Endothelial cell of umbilical vein (primary cell): ENCODE data around the gene ADAM22. TPM values are rescaled to one million over a fixed set of nuclear protein-coding genes. Genes with fewer than 3 reads are reported as not detected.

Experiments used
- BruUV-seq: library from RNA; stranded (reverse); fragments of 400-500 nt; replicated peaks from 2 replicates; lab custom pipeline; 2021; lab: Mats Ljungman, UMichigan
- CTCF ChIA-PET: fragments of 300-600, 350-600 bp; sonication (Branson Sonifier 250); formaldehyde crosslinking; loops from one replicate; lab custom pipeline; 2021; ENCODE audit warnings: antibody characterized with exemption, inconsistent platforms; lab: Charles Lee
- POLR2A ChIA-PET: fragments of 300-600, 350-600 bp; sonication (Branson Sonifier 250); formaldehyde crosslinking; loops from one replicate; lab custom pipeline; 2021; ENCODE audit warnings: antibody characterized with exemption, inconsistent platforms; lab: Charles Lee
- DNase-seq: peaks from one replicate; pipeline ENCODE4 v3.0.0-alpha.2; 2011; ENCODE audit warnings: low read depth, low spot score
- FAIRE-seq: peaks from 2 replicates; lab custom pipeline; 2011; peaks lifted over from hg19 to GRCh38; lab: Jason Lieb, UNC
- H2AFZ ChIP-seq: 2 replicates; pipeline ENCODE4 v1.6.0; 2012; ENCODE audit warnings: low read depth, low read length, control low read depth, inconsistent platforms
- H3K27ac ChIP-seq: 2 replicates; pipeline ENCODE4 v1.5.1; 2011; ENCODE audit warnings: low read depth, mild to moderate bottlenecking, control low read depth, low read length, moderate library complexity; ENCODE audit not compliant: insufficient read depth
- H3K27me3 ChIP-seq, 2 experiments: 2 replicates each; pipeline versions ENCODE4 v1.6.0 to v1.6.1; 2011; ENCODE audit warnings: low read length in 2 of 2, mixed read lengths in 1 of 2; ENCODE audit not compliant: control insufficient read depth in 2 of 2, insufficient read depth in 2 of 2
- H3K36me3 ChIP-seq, 2 experiments: 2 replicates in 1 of 2; 3 replicates in 1 of 2; pipeline ENCODE4 v1.5.1; 2011; ENCODE audit warnings: low read length in 2 of 2, mild to moderate bottlenecking in 1 of 2, moderate library complexity in 1 of 2; ENCODE audit not compliant: control insufficient read depth in 2 of 2, insufficient read depth in 2 of 2; ENCODE audit errors: extremely low read depth in 1 of 2
- H3K4me1 ChIP-seq: 3 replicates; pipeline ENCODE4 v1.5.1; 2011; ENCODE audit warnings: mild to moderate bottlenecking, low read length; ENCODE audit not compliant: control insufficient read depth, insufficient read depth; ENCODE audit errors: extremely low read depth
- H3K4me2 ChIP-seq: 2 replicates; pipeline ENCODE4 v1.6.1; 2011; ENCODE audit warnings: low read length, control low read depth, mixed read lengths; ENCODE audit not compliant: insufficient read depth
- H3K4me3 ChIP-seq, 3 experiments: fragments of 200-600 bp in 1 of 3; sonication (generic), shearing (Covaris generic) in 1 of 3; replicated peaks in 1 of 3; 2 replicates each; pipeline ENCODE4 v1.5.1; 2011 to 2016; ENCODE audit warnings: control low read depth in 3 of 3, low read length in 3 of 3, mild to moderate bottlenecking in 2 of 3, inconsistent platforms in 1 of 3, low read depth in 1 of 3, moderate library complexity in 1 of 3; ENCODE audit not compliant: insufficient read depth in 1 of 3
- H3K79me2 ChIP-seq: 2 replicates; pipeline ENCODE4 v1.6.0; 2012; ENCODE audit warnings: low read length, inconsistent platforms; ENCODE audit not compliant: control insufficient read depth, insufficient read depth
- H3K9ac ChIP-seq: replicated peaks from 2 replicates; pipeline ENCODE3; 2011; ENCODE audit warnings: low read length, control low read depth; ENCODE audit not compliant: insufficient read depth; ENCODE audit errors: extremely low read depth
- H3K9me1 ChIP-seq: replicated peaks from 3 replicates; pipeline ENCODE4 v1.6.0; 2011; ENCODE audit warnings: mild to moderate bottlenecking, low read length; ENCODE audit not compliant: control insufficient read depth, insufficient read depth; ENCODE audit errors: extremely low read depth
- H3K9me3 ChIP-seq: replicated peaks from 2 replicates; pipeline ENCODE4 v1.5.1; 2012; ENCODE audit warnings: low read length, inconsistent platforms; ENCODE audit not compliant: control insufficient read depth, insufficient read depth
- H4K20me1 ChIP-seq: replicated peaks from 2 replicates; pipeline ENCODE3; 2011; ENCODE audit warnings: mild to moderate bottlenecking, low read length; ENCODE audit not compliant: control insufficient read depth, insufficient read depth; ENCODE audit errors: extremely low read depth
- CTCF ChIP-seq, 2 donors: IDR thresholded peaks; 1 replicate in 1 of 2; 2 replicates in 1 of 2; pipeline ENCODE4 v1.5.1; 2011; ENCODE audit warnings: low read length in 2 of 2, mild to moderate bottlenecking in 2 of 2, moderate library complexity in 2 of 2, control low read depth in 1 of 2, inconsistent platforms in 1 of 2, low read depth in 1 of 2; ENCODE audit not compliant: insufficient read depth in 1 of 2; ENCODE audit errors: extremely low read depth in 1 of 2
- EZH2 ChIP-seq: IDR thresholded peaks from 2 replicates; pipeline ENCODE4 v1.6.1; 2012; ENCODE audit warnings: borderline replicate concordance, low read depth, mild to moderate bottlenecking, moderate library complexity, low read length, inconsistent platforms; ENCODE audit not compliant: severe bottlenecking
- FOS ChIP-seq: IDR thresholded peaks from 2 replicates; pipeline ENCODE4 v1.6.1; 2011; ENCODE audit warnings: mild to moderate bottlenecking, low read length, moderate library complexity, borderline replicate concordance; ENCODE audit not compliant: insufficient read depth
- GATA2 ChIP-seq: IDR thresholded peaks from 2 replicates; pipeline ENCODE4 v1.7.0; 2011; ENCODE audit warnings: low read depth, mild to moderate bottlenecking, moderate library complexity, mixed read lengths, low read length; ENCODE audit not compliant: insufficient read length, insufficient read depth
- JUN ChIP-seq: IDR thresholded peaks from 2 replicates; pipeline ENCODE4 v1.6.1; 2011; ENCODE audit warnings: borderline replicate concordance, low read depth; ENCODE audit not compliant: insufficient read length, insufficient read depth
- MAX ChIP-seq: IDR thresholded peaks from 2 replicates; pipeline ENCODE4 v1.6.1; 2011; ENCODE audit not compliant: insufficient read depth, insufficient read length
- MYC ChIP-seq: IDR thresholded peaks from one replicate; pipeline ENCODE4 v1.6.1; 2011; ENCODE audit warnings: mild to moderate bottlenecking, low read depth, low read length
- POLR2A ChIP-seq: IDR thresholded peaks from 2 replicates; pipeline ENCODE4 v1.6.1; 2012; ENCODE audit warnings: low read depth, mild to moderate bottlenecking, control low read depth, low read length
- POLR2AphosphoS5 ChIP-seq: IDR thresholded peaks from 2 replicates; pipeline ENCODE4 v1.6.1; 2012; ENCODE audit warnings: low read depth, mild to moderate bottlenecking, control low read depth, low read length, moderate library complexity; ENCODE audit not compliant: insufficient read depth
- dilution Hi-C: fragments of 300-500 bp; cut with MboI; formaldehyde crosslinking; loops from one replicate; pipeline ENCODE4 v1.15.0; 2019; ENCODE audit warnings: low sequenced_read_pairs; ENCODE audit not compliant: extremely low pct_ligation_motif_present
- intact Hi-C: fragments of 100-400 bp; cut with micrococcal nuclease; formaldehyde crosslinking; loops from one replicate; pipeline ENCODE4 v1.10.0; 2022
- polyA plus RNA-seq, 4 experiments: library from polyadenylated mRNA; depleted of rRNA in 3 of 4; stranded (reverse) in 3 of 4; unstranded in 1 of 4; fragments of >200 nt; gene quantifications; 2 replicates each; pipeline versions ENCODE4 v1.2.1 to v1.2.3, GENCODE V29; 2011 to 2012; ENCODE audit warnings: missing spikeins in 1 of 4
- total RNA-seq: library from RNA; stranded (reverse); gene quantifications from 2 replicates; pipeline ENCODE4 v1.2.3, GENCODE V29; 2021

Gene ADAM22
- total and polyA plus RNA-seq, 2 donors (not counting 3 experiments of a cell fraction or from before 2014, with no cell fraction given): 0.33 to 0.53 TPM

GRCh38 chr7:88224601-88225275, 290.7 kb downstream of the ADAM22 start:
- POLR2A ChIA-PET: no interaction called here
- H3K4me2 ChIP-seq: no peak overlapping the region
- intact Hi-C loops: loop anchor here (5.0 kb wide), 1 partner anchor 173 kb away; no protein-coding TSS in a partner anchor

GRCh38 chr7:88226201-88226600, 292.1 kb downstream of the ADAM22 start:
- H3K27me3 ChIP-seq: no peaks in the 10 kb centered on the region
- peaks cover 6% of the 10 kb centered on the region for H3K4me1 ChIP-seq
- no peak overlapping the region for H3K4me3 ChIP-seq
- no peaks in the 10 kb centered on the region for H3K36me3 ChIP-seq
- no peak for DNase-seq
- TF ChIP-seq MAX (no peak), MYC (no peak), GATA2 (no peak), CTCF (IDR thresholded peaks at IDR 0.05; ENCODE audit: extremely low read depth in 1 of 2, insufficient read depth in 1 of 2, low read depth in 1 of 2, low read length in 2 of 2) (no peak), FOS (no peak), POLR2A (no peak), EZH2 (no peak), POLR2AphosphoS5 (no peak), JUN (no peak)
- H3K9me1 ChIP-seq: no peaks in the 10 kb centered on the region
- no peak overlapping the region for H3K27ac ChIP-seq
- ChIA-PET POLR2A (no interaction called here), CTCF (interaction anchor here (1.6 to 1.7 kb wide), 2 partner anchors 9 to 12 kb away, joined by 4 to 6 read pairs; no protein-coding TSS in a partner anchor)
- dilution Hi-C loops: no loop called here
- H3K9ac ChIP-seq: no peak overlapping the region
- no peak for FAIRE-seq
- no peaks in the 10 kb centered on the region for H3K9me3 ChIP-seq
- H2AFZ ChIP-seq: no peak overlapping the region
- intact Hi-C loops: no loop called here
- H3K79me2 ChIP-seq: no peaks in the 10 kb centered on the region
- no peak overlapping the region for H3K4me2 ChIP-seq
- no peaks in the 10 kb centered on the region for H4K20me1 ChIP-seq
- BruUV-seq: no TSS peak

More at GRCh38 chr7:88224601-88225275, 290.7 kb downstream of the ADAM22 start:
- Histone ChIP-seq H4K20me1 (no peaks in the 10 kb centered on the region), H3K9me1 (no peaks in the 10 kb centered on the region), H3K27ac (no peak overlapping the region), H3K27me3 (no peaks in the 10 kb centered on the region), H3K9ac (no peak overlapping the region), H3K4me1 (peaks cover 11% of the 10 kb centered on the region), H3K79me2 (peaks cover under 1% of the 10 kb centered on the region), H3K4me3 (no peak overlapping the region), H3K36me3 (no peaks in the 10 kb centered on the region), H2AFZ (no peak overlapping the region), H3K9me3 (no peaks in the 10 kb centered on the region)
- dilution Hi-C loops: no loop called here
- TF ChIP-seq POLR2A: no peak
- TF ChIP-seq MAX: no peak
- no peak for TF ChIP-seq JUN
- TF ChIP-seq POLR2AphosphoS5: no peak
- peak; percentile 26 for TF ChIP-seq FOS
- TF ChIP-seq GATA2: no peak
- no TSS peak for BruUV-seq
- DNase-seq: no peak
- CTCF ChIA-PET: interaction anchor here (1.2 kb wide), 1 partner anchor 11 kb away, joined by 3 read pairs; no protein-coding TSS in a partner anchor
- FAIRE-seq: peak; percentile 55
